DOHH2 (cell line): ENCODE results near the gene SLC6A16.

ENCODE experiments used
- H3F3A ChIP-seq: fragments of 200-600 bp; sonication (generic), shearing (Covaris generic); 2 replicates; pipeline ENCODE4 v1.6.0; 2016; ENCODE audit warnings: antibody characterized with exemption, mild to moderate bottlenecking; ENCODE audit not compliant: control insufficient read depth, insufficient read depth
- H3K27ac ChIP-seq: fragments of 200-600 bp; sonication (generic); 2 replicates; pipeline ENCODE4 v1.5.1; 2014; ENCODE audit warnings: low read depth, mild to moderate bottlenecking, low read length, moderate library complexity
- H3K27me3 ChIP-seq: fragments of 200-600 bp; sonication (generic); 2 replicates; pipeline ENCODE4 v1.6.1; 2014; ENCODE audit warnings: mild to moderate bottlenecking, low read length, mixed read lengths; ENCODE audit not compliant: control insufficient read depth
- H3K36me3 ChIP-seq: fragments of 200-600 bp; sonication (generic); 2 replicates; pipeline ENCODE4 v1.6.1; 2014; ENCODE audit warnings: mild to moderate bottlenecking, low read length, moderate library complexity, mixed read lengths; ENCODE audit not compliant: control insufficient read depth
- H3K4me1 ChIP-seq: fragments of 200-600 bp; sonication (generic); 2 replicates; pipeline ENCODE4 v1.6.1; 2014; ENCODE audit warnings: mild to moderate bottlenecking, low read length, mixed read lengths; ENCODE audit not compliant: control insufficient read depth
- H3K4me2 ChIP-seq: fragments of 200-600 bp; sonication (generic); 2 replicates; pipeline ENCODE4 v1.6.0; 2014; ENCODE audit warnings: mild to moderate bottlenecking, low read length, moderate library complexity
- H3K4me3 ChIP-seq: fragments of 200-600 bp; sonication (generic); 2 replicates; pipeline ENCODE4 v1.5.1; 2014; ENCODE audit warnings: mild to moderate bottlenecking, low read length, mixed read lengths
- H3K79me2 ChIP-seq: fragments of 200-600 bp; sonication (generic); 2 replicates; pipeline ENCODE4 v1.6.1; 2014; ENCODE audit warnings: mild to moderate bottlenecking, low read length, mixed read lengths; ENCODE audit not compliant: control insufficient read depth
- H3K9me2 ChIP-seq: fragments of 200-600 bp; sonication (generic); replicated peaks from 2 replicates; pipeline ENCODE4 v1.6.1; 2014; ENCODE audit warnings: mild to moderate bottlenecking, low read length, mixed read lengths; ENCODE audit not compliant: control insufficient read depth
- H3K9me3 ChIP-seq: fragments of 200-600 bp; sonication (generic); 2 replicates; pipeline ENCODE4 v1.6.1; 2014; ENCODE audit warnings: antibody characterized with exemption, low read length, mixed read lengths; ENCODE audit not compliant: control insufficient read depth, insufficient read depth
- H4K20me1 ChIP-seq: fragments of 200-600 bp; sonication (generic); 2 replicates; pipeline ENCODE4 v1.6.0; 2014; ENCODE audit warnings: low read depth, mild to moderate bottlenecking, antibody characterized with exemption, low read length, moderate library complexity; ENCODE audit not compliant: control insufficient read depth, insufficient read depth
- CTCF ChIP-seq: fragments of 200-600 bp; sonication (generic); IDR thresholded peaks from one replicate; pipeline ENCODE4 v1.5.1; 2014; ENCODE audit warnings: antibody characterized with exemption, mild to moderate bottlenecking, low read depth, low read length; ENCODE audit not compliant: poor library complexity, severe bottlenecking
- EZH2phosphoT487 ChIP-seq: fragments of 200-600 bp; sonication (generic); IDR thresholded peaks from 2 replicates; pipeline ENCODE4 v1.6.1; 2017; ENCODE audit warnings: borderline replicate concordance, mild to moderate bottlenecking, antibody characterized with exemption, low read length, moderate library complexity, mixed read lengths

The SLC6A16 gene

GRCh38 chr19:49342291-49342721 lies 17.3 kb upstream of the SLC6A16 start:
- peaks cover 36% of the 10 kb centered on the region for H3K36me3 ChIP-seq
- H3K4me3 ChIP-seq, result no peak overlapping the region
- no peak overlapping the region for H3K4me2 ChIP-seq
- no peak for TF ChIP-seq CTCF
- TF ChIP-seq EZH2phosphoT487, result no peak
- H3F3A ChIP-seq, result peaks cover 27% of the 10 kb centered on the region
- H3K9me3 ChIP-seq, result no peaks in the 10 kb centered on the region
- H3K27ac ChIP-seq, result no peak overlapping the region
- H3K4me1 ChIP-seq, result peaks cover 48% of the 10 kb centered on the region
- H4K20me1 ChIP-seq, result peaks cover 11% of the 10 kb centered on the region; the same call in 1 of the 2 replicates
- H3K27me3 ChIP-seq, result no peaks in the 10 kb centered on the region
- no peaks in the 10 kb centered on the region for H3K9me2 ChIP-seq
- peaks cover 22% of the 10 kb centered on the region for H3K79me2 ChIP-seq

- Histone ChIP-seq H3K9me3 (no peaks in the 10 kb centered on the region), H3K4me1 (peaks cover 58% of the 10 kb centered on the region), H3K9me2 (no peaks in the 10 kb centered on the region), H3K79me2 (peaks cover 35% of the 10 kb centered on the region), H3K4me2 (peak overlapping the region; percentile 99), H4K20me1 (peaks cover 11% of the 10 kb centered on the region; the same call in 1 of the 2 replicates), H3K4me3 (peak overlapping the region; percentile 60), H3F3A (peaks cover 39% of the 10 kb centered on the region), H3K36me3 (peaks cover 48% of the 10 kb centered on the region), H3K27me3 (no peaks in the 10 kb centered on the region), H3K27ac (peak overlapping the region; percentile 88)
- TF ChIP-seq CTCF (no peak), EZH2phosphoT487 (no peak)
Observed at GRCh38 chr19:49340865-49341718, 16.1 kb upstream of the SLC6A16 start.

GRCh38 chr19:49340069-49340864 lies 15.3 kb upstream of the SLC6A16 start:
- Histone ChIP-seq H3K9me2 (no peaks in the 10 kb centered on the region), H4K20me1 (peaks cover 11% of the 10 kb centered on the region; the same call in 1 of the 2 replicates), H3K27ac (peak overlapping the region; percentile 88), H3K79me2 (peaks cover 43% of the 10 kb centered on the region), H3K27me3 (no peaks in the 10 kb centered on the region), H3K4me2 (peak overlapping the region; percentile 99), H3F3A (peaks cover 47% of the 10 kb centered on the region), H3K4me3 (peak overlapping the region; percentile 85), H3K4me1 (peaks cover 58% of the 10 kb centered on the region), H3K36me3 (peaks cover 56% of the 10 kb centered on the region), H3K9me3 (no peaks in the 10 kb centered on the region)
- TF ChIP-seq CTCF (no peak), EZH2phosphoT487 (no peak)
